Measurements from ENCODE around the gene HTR2B.
"Not testable (repeated sequence)": the region's sequence is repeated elsewhere in the genome, so short reads cannot be mapped to it uniquely, and the experiment has no call there.

HTR2B gene

GRCh38 chr2:231084565-231084964 lies 40.3 kb downstream of the HTR2B start:
- H3K14ac ChIP-seq (ENCODE audit: low read length): no peak overlapping the region
- no peak overlapping the region for H2AFZ ChIP-seq (ENCODE audit: insufficient read depth, low read length, poor library complexity)
- no peaks in the 10 kb centered on the region for H3K4me1 ChIP-seq (ENCODE audit: control insufficient read depth in 1 of 2, insufficient read depth in 2 of 2, low read length in 2 of 2)
- H3K9ac ChIP-seq (ENCODE audit: low read length): no peak overlapping the region
- H3K27me3 ChIP-seq (ENCODE audit: insufficient read depth, low read length): no peaks in the 10 kb centered on the region
- H2BK5ac ChIP-seq (ENCODE audit: low read depth, low read length, poor library complexity): no peak overlapping the region
- no peak overlapping the region for H3K23ac ChIP-seq (ENCODE audit: low read length)
- peaks cover 28 to 52% of the 10 kb centered on the region in 2 experiments for H3K36me3 ChIP-seq (ENCODE audit: control insufficient read depth in 1 of 2, insufficient read depth in 2 of 2, low read length in 2 of 2)
- H3K27ac ChIP-seq (ENCODE audit: low read depth, low read length): no peak overlapping the region
- H3K9me3 ChIP-seq (ENCODE audit: insufficient read depth, low read depth, low read length): no peaks in the 10 kb centered on the region
- no peak overlapping the region for H4K91ac ChIP-seq (ENCODE audit: low read depth, low read length)
- H3K79me1 ChIP-seq (ENCODE audit: low read length): no peaks in the 10 kb centered on the region
- no peak overlapping the region for H3K4me2 ChIP-seq (ENCODE audit: low read length)
- no peak for DNase-seq
- no peak overlapping the region for H3K4me3 ChIP-seq (ENCODE audit: low read depth, low read length)
- no peak overlapping the region for H3K18ac ChIP-seq (ENCODE audit: low read length)
- no peak overlapping the region for H2BK120ac ChIP-seq (ENCODE audit: insufficient read depth, low read length, poor library complexity)
- WGBS (ENCODE audit: extremely low coverage, insufficient coverage, insufficient read length): no CpG with 5 or more reads among the region's 1 CpG
- H2AK5ac ChIP-seq (ENCODE audit: low read length): no peak overlapping the region
- H2BK12ac ChIP-seq (ENCODE audit: low read length): no peak overlapping the region
- no peak overlapping the region for H4K12ac ChIP-seq (ENCODE audit: low read depth, low read length)
- no peaks in the 10 kb centered on the region for H3K79me2 ChIP-seq (ENCODE audit: control insufficient read depth, insufficient read depth, low read length, poor library complexity)
- H3K4ac ChIP-seq (ENCODE audit: low read depth, low read length): no peak overlapping the region
- H4K8ac ChIP-seq (ENCODE audit: low read depth, low read length): no peak overlapping the region

DNA sequence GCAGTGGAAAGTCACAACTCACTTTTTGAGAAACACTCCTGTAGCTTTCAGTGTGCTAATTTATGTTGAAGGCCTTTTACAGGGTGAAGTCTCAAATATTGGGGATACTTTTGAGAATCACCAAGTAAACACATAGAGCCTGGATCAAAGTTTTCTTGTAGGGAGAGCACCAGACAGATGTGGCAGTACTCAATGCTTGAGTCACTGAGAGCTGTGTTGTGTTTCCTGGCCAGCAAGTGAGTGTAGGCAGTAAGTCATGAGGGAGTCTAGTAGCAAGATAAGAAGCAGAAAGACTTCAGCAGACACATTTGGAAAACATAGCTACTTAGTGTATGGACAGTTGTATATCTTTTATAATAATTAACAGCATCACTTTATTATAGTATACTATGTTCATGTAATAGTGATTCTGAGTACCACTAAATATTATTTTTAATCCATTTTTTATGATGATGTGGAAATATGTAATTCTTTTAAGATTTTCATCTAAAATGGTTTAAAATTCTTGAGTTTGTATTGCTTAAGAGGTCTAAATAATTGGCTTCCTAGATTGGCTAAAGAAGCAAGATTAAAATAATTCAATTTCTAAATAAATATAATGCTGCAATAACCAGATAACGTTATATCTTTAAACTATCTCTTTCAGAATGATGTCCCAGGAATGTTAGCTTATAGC lies 55.3 kb downstream of the HTR2B start:
- DNase-seq: peak; percentile 46 to 67
- no peak overlapping the region for H4K12ac ChIP-seq (ENCODE audit: low read depth, low read length)
- H3K4me2 ChIP-seq (ENCODE audit: low read length): no peak overlapping the region
- H3K79me2 ChIP-seq (ENCODE audit: control insufficient read depth, insufficient read depth, low read length, poor library complexity): no peaks in the 10 kb centered on the region
- no peak overlapping the region for H2AFZ ChIP-seq (ENCODE audit: insufficient read depth, low read length, poor library complexity)
- no peak overlapping the region for H2BK12ac ChIP-seq (ENCODE audit: low read length)
- no peak overlapping the region for H3K23ac ChIP-seq (ENCODE audit: low read length)
- no peak overlapping the region for H2AK5ac ChIP-seq (ENCODE audit: low read length)
- H2BK120ac ChIP-seq (ENCODE audit: insufficient read depth, low read length, poor library complexity): no peak overlapping the region
- H2BK5ac ChIP-seq (ENCODE audit: low read depth, low read length, poor library complexity): no peak overlapping the region
- no peak overlapping the region for H3K18ac ChIP-seq (ENCODE audit: low read length)
- H3K4me1 ChIP-seq (ENCODE audit: control insufficient read depth in 1 of 2, insufficient read depth in 2 of 2, low read length in 2 of 2): no peaks in the 10 kb centered on the region
- no peaks in the 10 kb centered on the region for H3K9me3 ChIP-seq (ENCODE audit: insufficient read depth, low read depth, low read length)
- H3K27me3 ChIP-seq (ENCODE audit: insufficient read depth, low read length): no peaks in the 10 kb centered on the region
- peaks cover 8 to 22% of the 10 kb centered on the region in 2 experiments for H3K36me3 ChIP-seq (ENCODE audit: control insufficient read depth in 1 of 2, insufficient read depth in 2 of 2, low read length in 2 of 2)
- H3K4ac ChIP-seq (ENCODE audit: low read depth, low read length): no peak overlapping the region
- no peak overlapping the region for H4K91ac ChIP-seq (ENCODE audit: low read depth, low read length)
- WGBS (ENCODE audit: extremely low coverage, insufficient coverage, insufficient read length): no CpG with 5 or more reads among the region's 1 CpG
- no peak overlapping the region for H3K4me3 ChIP-seq (ENCODE audit: low read depth, low read length)
- no peaks in the 10 kb centered on the region for H3K79me1 ChIP-seq (ENCODE audit: low read length)
- no peak overlapping the region for H3K27ac ChIP-seq (ENCODE audit: low read depth, low read length)
- H3K14ac ChIP-seq (ENCODE audit: low read length): no peak overlapping the region
- H4K8ac ChIP-seq (ENCODE audit: low read depth, low read length): no peak overlapping the region
- H3K9ac ChIP-seq (ENCODE audit: low read length): no peak overlapping the region

DNA sequence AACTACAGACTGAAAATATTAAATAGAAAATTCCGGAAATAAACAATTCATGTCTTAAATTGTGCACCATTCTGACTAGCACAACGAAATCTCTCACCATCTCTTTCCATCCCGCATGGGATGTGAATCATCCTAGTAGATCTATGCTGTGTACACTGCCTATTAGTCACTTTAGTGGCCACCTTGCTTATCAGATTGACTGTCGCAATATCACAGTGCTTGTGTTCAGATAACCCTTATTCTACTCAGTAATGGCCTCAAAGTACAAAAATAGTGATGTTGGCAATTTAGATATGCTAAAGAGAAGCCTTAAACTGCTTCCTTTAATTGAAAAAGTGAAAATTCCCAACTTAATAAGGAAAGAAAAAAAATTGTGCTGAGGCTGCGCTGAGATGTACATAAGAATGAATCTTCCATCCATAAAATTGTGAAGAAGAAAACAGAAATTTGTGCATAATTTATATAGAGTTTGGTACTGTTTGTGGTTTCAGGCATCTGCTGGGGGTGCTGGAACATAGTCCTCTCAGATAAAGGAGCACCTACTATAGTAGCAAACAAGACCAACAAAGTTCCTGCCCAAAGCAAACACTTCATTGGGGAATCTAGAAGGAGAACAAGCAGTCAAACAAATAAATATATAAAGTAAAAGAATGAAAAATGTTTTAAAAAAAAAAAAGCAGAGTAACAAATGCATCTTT lies 56.2 kb downstream of the HTR2B start:
- no peak overlapping the region for H2AFZ ChIP-seq (ENCODE audit: insufficient read depth, low read length, poor library complexity)
- no peak overlapping the region for H4K12ac ChIP-seq (ENCODE audit: low read depth, low read length)

DNA sequence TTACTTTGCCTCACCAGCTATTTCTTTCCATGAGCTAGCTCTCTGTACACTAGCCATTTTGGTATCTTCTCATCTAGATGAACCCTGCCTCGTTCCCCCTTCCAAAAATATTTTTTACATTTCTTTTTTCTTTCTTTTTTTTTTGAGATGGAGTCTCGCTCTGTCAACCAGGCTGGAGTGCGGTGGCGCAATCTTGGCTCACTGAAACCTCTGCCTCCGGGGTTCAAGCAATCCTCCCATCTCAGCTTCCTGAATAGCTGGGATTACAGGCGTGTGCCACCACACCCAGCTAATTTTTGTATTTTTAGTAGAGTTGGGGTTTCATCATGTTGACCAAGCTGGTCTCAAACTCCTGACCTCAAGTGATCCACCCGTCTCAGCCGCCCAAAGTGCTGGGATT lies 57.3 kb downstream of the HTR2B start:
- H3K79me2 ChIP-seq (ENCODE audit: control insufficient read depth, insufficient read depth, low read length, poor library complexity); H4K91ac ChIP-seq (ENCODE audit: low read depth, low read length); H2BK120ac ChIP-seq (ENCODE audit: insufficient read depth, low read length, poor library complexity); H3K79me1 ChIP-seq (ENCODE audit: low read length); H3K9me3 ChIP-seq (ENCODE audit: insufficient read depth, low read depth, low read length); H3K18ac ChIP-seq (ENCODE audit: low read length); H2BK12ac ChIP-seq (ENCODE audit: low read length); H3K27ac ChIP-seq (ENCODE audit: low read depth, low read length); H3K4me1 ChIP-seq (ENCODE audit: control insufficient read depth in 1 of 2, insufficient read depth in 2 of 2, low read length in 2 of 2); H2AK5ac ChIP-seq (ENCODE audit: low read length); H3K4ac ChIP-seq (ENCODE audit: low read depth, low read length); H3K9ac ChIP-seq (ENCODE audit: low read length); H4K8ac ChIP-seq (ENCODE audit: low read depth, low read length); H4K12ac ChIP-seq (ENCODE audit: low read depth, low read length); H2AFZ ChIP-seq (ENCODE audit: insufficient read depth, low read length, poor library complexity); H3K23ac ChIP-seq (ENCODE audit: low read length); H3K14ac ChIP-seq (ENCODE audit: low read length); H3K4me3 ChIP-seq (ENCODE audit: low read depth, low read length); H2BK5ac ChIP-seq (ENCODE audit: low read depth, low read length, poor library complexity); H3K4me2 ChIP-seq (ENCODE audit: low read length); H3K27me3 ChIP-seq (ENCODE audit: insufficient read depth, low read length): not testable (repeated sequence)
- peak; percentile 52 to 69 for DNase-seq
- peaks cover 5 to 23% of the 10 kb centered on the region in 2 experiments for H3K36me3 ChIP-seq (ENCODE audit: control insufficient read depth in 1 of 2, insufficient read depth in 2 of 2, low read length in 2 of 2)
- no CpG with 5 or more reads among the region's 8 CpGs for WGBS (ENCODE audit: extremely low coverage, insufficient coverage, insufficient read length)

More for the DNA sequence above, 56.2 kb downstream of the HTR2B start:
- Histone ChIP-seq H3K9ac (ENCODE audit: low read length) (no peak overlapping the region), H3K9me3 (ENCODE audit: insufficient read depth, low read depth, low read length) (no peaks in the 10 kb centered on the region), H3K18ac (ENCODE audit: low read length) (no peak overlapping the region), H3K14ac (ENCODE audit: low read length) (no peak overlapping the region), H2BK120ac (ENCODE audit: insufficient read depth, low read length, poor library complexity) (no peak overlapping the region), H2BK12ac (ENCODE audit: low read length) (no peak overlapping the region), H3K79me1 (ENCODE audit: low read length) (no peaks in the 10 kb centered on the region), H3K27ac (ENCODE audit: low read depth, low read length) (no peak overlapping the region), H3K4me2 (ENCODE audit: low read length) (no peak overlapping the region), H4K8ac (ENCODE audit: low read depth, low read length) (no peak overlapping the region), H3K27me3 (ENCODE audit: insufficient read depth, low read length) (no peaks in the 10 kb centered on the region), H3K36me3 (ENCODE audit: control insufficient read depth in 1 of 2, insufficient read depth in 2 of 2, low read length in 2 of 2) (peaks cover 5 to 22% of the 10 kb centered on the region in 2 experiments), H2AK5ac (ENCODE audit: low read length) (no peak overlapping the region), H2BK5ac (ENCODE audit: low read depth, low read length, poor library complexity) (no peak overlapping the region), H3K4ac (ENCODE audit: low read depth, low read length) (no peak overlapping the region), H3K23ac (ENCODE audit: low read length) (no peak overlapping the region), H3K4me3 (ENCODE audit: low read depth, low read length) (no peak overlapping the region), H3K4me1 (ENCODE audit: control insufficient read depth in 1 of 2, insufficient read depth in 2 of 2, low read length in 2 of 2) (no peaks in the 10 kb centered on the region), H4K91ac (ENCODE audit: low read depth, low read length) (no peak overlapping the region), H3K79me2 (ENCODE audit: control insufficient read depth, insufficient read depth, low read length, poor library complexity) (no peaks in the 10 kb centered on the region)
- peak; percentile 85 to 97 for DNase-seq
- no CpG with 5 or more reads among the region's 5 CpGs for WGBS (ENCODE audit: extremely low coverage, insufficient coverage, insufficient read length)
